HCT116 (cell line): Measurements from ENCODE around the gene LYPD4. TPM values are rescaled to one million over a fixed set of nuclear protein-coding genes. Genes with fewer than 3 reads are reported as not detected.

Experiments used
- ATAC-seq: fragments of 200-7000 bp; cut with Tn5 transposase; 2 replicates; pipeline ENCODE4 v1.9.1; 2020; ENCODE audit warnings: mild to moderate bottlenecking, moderate library complexity
- BruUV-seq: library from RNA; stranded (reverse); fragments of 400-500 nt; replicated peaks from 2 replicates; lab custom pipeline; 2021; lab: Mats Ljungman, UMichigan
- CTCF ChIA-PET: fragments of 300-600 bp; sonication (Branson Sonifier 250); formaldehyde crosslinking; loops from one replicate; lab custom pipeline; 2021; ENCODE audit warnings: antibody characterized with exemption; lab: Charles Lee
- POLR2A ChIA-PET: fragments of 300-600, 350-600 bp; sonication (Branson Sonifier 250); formaldehyde crosslinking; loops from one replicate; lab custom pipeline; 2021; ENCODE audit warnings: antibody characterized with exemption; lab: Charles Lee
- RAD21 ChIA-PET, 2 experiments: fragments of 300-600 bp; sonication (Branson Sonifier 250); formaldehyde crosslinking; loops; one replicate each; lab custom pipeline; 2023; ENCODE audit warnings: low total read pairs in 2 of 2; ENCODE audit not compliant: uncharacterized antibody in 2 of 2, unreplicated experiment in 2 of 2, low non-redundant PET in 1 of 2; lab: Charles Lee
- DNase-seq: peaks from one replicate; pipeline ENCODE4 v3.0.0-alpha.2; 2010; ENCODE audit warnings: low read depth, low spot score
- H2AFZ ChIP-seq: fragments of 200-600 bp; shearing (Covaris generic), sonication (generic); 2 replicates; pipeline ENCODE4 v1.6.1; 2017; ENCODE audit warnings: low read depth, mixed run types, mixed read lengths, antibody characterized with exemption, low read length; ENCODE audit not compliant: poor library complexity, severe bottlenecking
- H3K27ac ChIP-seq: 2 replicates; pipeline ENCODE4 v1.5.1; 2012; ENCODE audit warnings: low read depth, low read length
- H3K27me3 ChIP-seq: fragments of 200-600 bp; sonication (generic); 2 replicates; pipeline ENCODE4 v1.6.1; 2016; ENCODE audit warnings: mixed run types, low read length, mixed read lengths; ENCODE audit not compliant: insufficient read depth
- H3K36me3 ChIP-seq, 2 experiments: fragments of 200-500 bp in 1 of 2; fragments of 200-600 bp in 1 of 2; sonication (Bioruptor generic) in 1 of 2; sonication (generic) in 1 of 2; 2 replicates each; pipeline versions ENCODE4 v1.5.1 to v1.6.1; 2014 to 2016; ENCODE audit warnings: low read length in 2 of 2, inconsistent platforms in 1 of 2, mixed read lengths in 1 of 2, mixed run types in 1 of 2; ENCODE audit not compliant: insufficient read depth in 2 of 2, control insufficient read depth in 1 of 2
- H3K4me1 ChIP-seq, 2 experiments: fragments of 200-600 bp in 1 of 2; sonication (generic) in 1 of 2; 2 replicates each; pipeline versions ENCODE4 v1.5.1 to v1.6.1; 2012 to 2017; ENCODE audit warnings: low read length in 2 of 2, inconsistent platforms in 1 of 2, mild to moderate bottlenecking in 1 of 2, mixed read lengths in 1 of 2, mixed run types in 1 of 2, moderate library complexity in 1 of 2; ENCODE audit not compliant: insufficient read depth in 2 of 2, control insufficient read depth in 1 of 2
- H3K4me2 ChIP-seq: fragments of 200-600 bp; sonication (generic); 2 replicates; pipeline ENCODE4 v1.6.1; 2017; ENCODE audit warnings: mixed run types, low read length, mixed read lengths
- H3K4me3 ChIP-seq, 2 experiments: fragments of 200-600 bp in 1 of 2; sonication (generic) in 1 of 2; replicated peaks in 1 of 2; 2 replicates each; pipeline ENCODE4 v1.5.1; 2011 to 2016; ENCODE audit warnings: low read length in 2 of 2, control low read depth in 1 of 2, low read depth in 1 of 2, mild to moderate bottlenecking in 1 of 2, mixed read lengths in 1 of 2, mixed run types in 1 of 2
- H3K79me2 ChIP-seq: fragments of 200-600 bp; sonication (generic); 2 replicates; pipeline ENCODE4 v1.6.1; 2017; ENCODE audit warnings: mild to moderate bottlenecking, mixed run types, low read length, moderate library complexity, mixed read lengths; ENCODE audit not compliant: insufficient read depth
- H3K9ac ChIP-seq: fragments of 200-600 bp; sonication (generic); 2 replicates; pipeline ENCODE4 v1.6.1; 2016; ENCODE audit warnings: low read length, mixed read lengths
- H3K9me2 ChIP-seq: fragments of 200-600 bp; sonication (generic), shearing (Covaris generic); 2 replicates; pipeline ENCODE4 v1.6.1; 2017; ENCODE audit warnings: mixed run types, mild to moderate bottlenecking, moderate library complexity; ENCODE audit not compliant: insufficient read depth
- H3K9me3 ChIP-seq, 2 experiments: fragments of 200-500 bp in 1 of 2; fragments of 200-600 bp in 1 of 2; sonication (Bioruptor generic) in 1 of 2; sonication (generic) in 1 of 2; 2 replicates each; pipeline ENCODE4 v1.6.1; 2014 to 2017; ENCODE audit warnings: low read length in 2 of 2, mixed read lengths in 2 of 2, inconsistent platforms in 1 of 2, low read depth in 1 of 2, mild to moderate bottlenecking in 1 of 2, mixed run types in 1 of 2, moderate library complexity in 1 of 2; ENCODE audit not compliant: control insufficient read depth in 1 of 2, insufficient read depth in 1 of 2
- H4K20me1 ChIP-seq: fragments of 200-600 bp; sonication (generic), shearing (Covaris generic); 2 replicates; pipeline ENCODE4 v1.6.1; 2017; ENCODE audit warnings: mixed run types, mild to moderate bottlenecking, moderate library complexity; ENCODE audit not compliant: insufficient read depth
- EGR1 ChIP-seq: IDR thresholded peaks from 2 replicates; pipeline ENCODE4 v1.6.1; 2012; ENCODE audit warnings: low read depth
- EZH2 ChIP-seq: fragments of 200-600 bp; sonication (generic); IDR thresholded peaks from 2 replicates; pipeline ENCODE4 v1.6.1; 2017; ENCODE audit warnings: antibody characterized with exemption, mixed run types
- EZH2phosphoT487 ChIP-seq: fragments of 200-600 bp; IDR thresholded peaks from 2 replicates; pipeline ENCODE4 v1.6.1; 2018; ENCODE audit warnings: antibody characterized with exemption, borderline replicate concordance
- FOSL1 ChIP-seq: IDR thresholded peaks from 2 replicates; pipeline ENCODE4 v1.6.1; 2012; ENCODE audit warnings: low read depth
- POLR2AphosphoS5 ChIP-seq: IDR thresholded peaks from 2 replicates; pipeline ENCODE4 v1.6.1; 2011; ENCODE audit warnings: mild to moderate bottlenecking, low read depth, low read length, moderate library complexity
- intact Hi-C: fragments of 100-400 bp; cut with micrococcal nuclease; formaldehyde crosslinking; loops from 2 replicates; pipeline ENCODE4 v1.10.0; 2022
- total RNA-seq: library from RNA; stranded (reverse); gene quantifications from one replicate; pipeline ENCODE4 v1.2.1, GENCODE V29; 2021; ENCODE audit not compliant: unreplicated experiment

The LYPD4 gene
- total RNA-seq, 1 experiment from 2014 or later: not detected

GRCh38 chr19:41863209-41863931 lies 18.9 kb upstream of the LYPD4 start:
- peaks cover 81% of the 10 kb centered on the region for H3K79me2 ChIP-seq
- no peak for TF ChIP-seq EZH2
- TF ChIP-seq FOSL1: no peak
- no peak for TF ChIP-seq EGR1
- TF ChIP-seq POLR2AphosphoS5: no peak
- no peak overlapping the region for H3K4me3 ChIP-seq
- H3K9me2 ChIP-seq: no peaks in the 10 kb centered on the region
- peaks cover 26 to 70% of the 10 kb centered on the region in 2 experiments for H3K4me1 ChIP-seq
- no peak overlapping the region for H2AFZ ChIP-seq
- ChIA-PET POLR2A (interaction anchor here (1.4 to 1.5 kb wide), 2 partner anchors 10 to 21 kb away, joined by 4 read pairs; no protein-coding TSS in a partner anchor), CTCF (no interaction called here), RAD21 (no interaction called here)
- intact Hi-C loops: no loop called here
- ATAC-seq (no peak), DNase-seq (no peak)
- H3K9ac ChIP-seq: peak overlapping the region; percentile 18; the same call in 1 of the 2 replicates
- BruUV-seq: no TSS peak
- H3K4me2 ChIP-seq: peak overlapping the region; percentile 88
- peak overlapping the region; percentile 99 for H3K27ac ChIP-seq
- H3K36me3 ChIP-seq: peaks cover 64 to 75% of the 10 kb centered on the region in 2 experiments
- H4K20me1 ChIP-seq: peaks cover 42% of the 10 kb centered on the region; the same call in 1 of the 2 replicates
- H3K27me3 ChIP-seq: no peaks in the 10 kb centered on the region
- no peaks in the 10 kb centered on the region for H3K9me3 ChIP-seq

DNA sequence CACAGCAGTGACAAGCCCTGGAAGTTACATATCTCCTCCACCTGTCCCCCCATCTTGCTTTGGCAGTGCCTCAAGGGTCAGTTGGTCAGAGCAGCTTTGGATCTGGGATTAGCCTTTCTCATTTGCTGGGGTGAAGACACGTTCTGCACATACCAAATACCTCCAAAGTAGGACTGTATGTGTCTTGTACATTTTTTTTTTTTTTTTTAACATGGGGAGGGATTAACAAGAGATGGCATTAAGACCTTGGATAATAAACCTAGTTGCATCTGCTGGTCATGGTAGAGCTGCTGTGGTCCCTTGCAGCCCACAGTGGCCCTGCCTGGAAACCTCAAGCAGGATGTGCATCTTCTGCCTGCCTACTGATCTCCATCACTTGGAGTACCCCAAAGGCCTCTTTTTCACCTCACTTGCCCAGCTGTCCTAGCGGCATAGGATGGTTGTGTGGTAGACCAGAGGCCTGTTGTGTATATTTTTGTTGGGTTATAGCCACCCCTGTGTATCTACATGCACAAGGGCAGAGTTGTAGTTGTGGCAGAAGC lies 18.0 kb upstream of the LYPD4 start:
- TF ChIP-seq EZH2phosphoT487: no peak
- 0 out of 2 replicates have a peak, but pooled peaks have one; percentile 14 for TF ChIP-seq POLR2AphosphoS5
- Histone ChIP-seq H3K36me3 (peaks cover 56 to 67% of the 10 kb centered on the region in 2 experiments), H3K9me3 (no peaks in the 10 kb centered on the region), H3K79me2 (peaks cover 73% of the 10 kb centered on the region), H3K9me2 (no peaks in the 10 kb centered on the region), H4K20me1 (peaks cover 33% of the 10 kb centered on the region; the same call in 1 of the 2 replicates), H3K27me3 (no peaks in the 10 kb centered on the region), H3K4me1 (peaks cover 26 to 62% of the 10 kb centered on the region in 2 experiments), H3K4me3 (no peak overlapping the region; a peak in 1 of 4 replicates), H3K27ac (peak overlapping the region; percentile 99), H3K9ac (peak overlapping the region; percentile 96), H3K4me2 (peak overlapping the region; percentile 88), H2AFZ (no peak overlapping the region)
- ChIA-PET CTCF (no interaction called here), RAD21 (no interaction called here), POLR2A (interaction anchor here (1.4 to 1.5 kb wide), 2 partner anchors 11 to 22 kb away, joined by 4 read pairs; no protein-coding TSS in a partner anchor)
- ATAC-seq: no peak
- intact Hi-C loops: no loop called here
- BruUV-seq: no TSS peak
- DNase-seq: no peak
